ENCODE data around the gene PROM1.

PROM1 gene

GRCh38 chr4:16056681-16057385 lies 27.0 kb downstream of the PROM1 start:
- DNase-seq, result no peak

DNA sequence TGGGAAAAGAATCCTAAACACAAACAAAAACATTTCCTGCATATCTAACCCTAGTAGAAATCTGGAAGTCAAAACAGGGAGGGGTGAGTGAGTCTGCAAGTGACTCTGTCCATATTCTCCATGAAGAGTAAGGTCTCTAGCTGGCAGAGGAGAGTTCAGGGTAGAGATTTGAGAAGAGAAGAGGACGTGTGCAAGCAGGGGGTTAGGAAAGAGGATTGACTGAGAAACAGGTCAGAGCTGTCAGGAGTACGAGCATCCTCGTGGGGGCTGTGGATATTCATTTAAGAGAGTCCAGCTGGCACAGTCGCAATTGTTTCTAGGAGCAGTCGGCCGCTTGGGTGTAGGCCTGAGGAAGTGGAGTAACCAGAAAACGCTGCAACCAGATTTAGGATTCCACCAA lies 27.9 kb downstream of the PROM1 start:
- no peak for DNase-seq

DNA sequence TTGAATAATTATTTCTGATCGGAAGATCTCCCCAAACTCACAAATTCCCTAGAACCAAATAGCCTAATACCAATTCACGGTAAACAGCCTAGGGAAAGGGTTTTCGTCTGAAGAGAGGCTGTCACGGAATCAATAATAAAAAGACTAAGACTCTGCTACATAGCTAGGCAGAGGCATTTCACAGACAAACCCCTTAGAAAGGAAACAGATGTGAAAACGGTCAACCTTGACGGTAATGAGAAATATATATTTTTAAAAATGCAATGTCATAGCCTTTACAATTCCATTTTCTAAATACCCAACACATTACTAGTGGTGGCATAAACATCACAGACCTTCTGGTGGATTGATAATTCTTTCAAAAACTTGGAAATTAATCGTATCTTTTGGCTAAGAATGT lies 28.4 kb downstream of the PROM1 start:
- no peak for DNase-seq

DNA sequence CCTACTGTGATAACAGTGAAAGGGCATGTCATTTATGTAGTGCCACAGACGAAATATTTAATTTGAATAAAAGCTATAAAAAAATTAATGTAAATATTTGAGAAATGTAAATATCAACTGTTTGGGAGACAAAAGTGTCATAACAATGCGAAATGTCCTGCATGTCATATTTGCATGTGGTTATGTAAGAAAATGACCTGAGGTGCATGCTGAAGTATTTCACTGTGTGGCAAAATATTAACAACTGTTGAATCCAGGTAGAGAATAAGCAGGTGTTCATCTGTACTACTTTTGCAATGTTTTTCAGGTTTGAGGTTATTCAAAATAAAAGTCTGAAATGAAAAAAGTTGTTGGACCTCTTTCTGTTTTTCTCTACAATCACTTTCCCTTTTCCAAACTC lies 30.9 kb downstream of the PROM1 start:
- no peak for DNase-seq

- DNase-seq, result no peak
Observed at GRCh38 chr4:16051980-16052379, 31.8 kb downstream of the PROM1 start.

DNA sequence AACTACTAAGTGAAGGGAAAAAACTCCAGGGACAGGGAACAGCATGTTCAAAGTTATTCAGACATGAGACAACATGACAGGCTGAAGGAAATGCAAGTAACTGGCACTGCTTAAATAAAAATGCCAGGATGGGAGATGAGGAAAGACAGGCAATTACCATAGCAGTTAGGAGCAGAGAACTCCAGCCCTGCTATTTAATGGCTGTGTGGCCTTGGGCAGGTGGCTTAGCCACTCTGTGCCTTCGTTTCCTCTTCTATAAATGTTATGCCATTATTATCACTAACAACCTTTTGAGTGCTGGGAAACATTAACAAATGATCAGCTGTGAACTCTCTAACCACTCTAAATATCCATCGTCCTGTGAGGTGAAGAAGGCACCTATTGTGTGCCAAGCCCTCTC lies 32.7 kb downstream of the PROM1 start:
- DNase-seq, result no peak

GRCh38 chr4:16050669-16051068 lies 33.2 kb downstream of the PROM1 start:
- DNase-seq, result no peak

DNA sequence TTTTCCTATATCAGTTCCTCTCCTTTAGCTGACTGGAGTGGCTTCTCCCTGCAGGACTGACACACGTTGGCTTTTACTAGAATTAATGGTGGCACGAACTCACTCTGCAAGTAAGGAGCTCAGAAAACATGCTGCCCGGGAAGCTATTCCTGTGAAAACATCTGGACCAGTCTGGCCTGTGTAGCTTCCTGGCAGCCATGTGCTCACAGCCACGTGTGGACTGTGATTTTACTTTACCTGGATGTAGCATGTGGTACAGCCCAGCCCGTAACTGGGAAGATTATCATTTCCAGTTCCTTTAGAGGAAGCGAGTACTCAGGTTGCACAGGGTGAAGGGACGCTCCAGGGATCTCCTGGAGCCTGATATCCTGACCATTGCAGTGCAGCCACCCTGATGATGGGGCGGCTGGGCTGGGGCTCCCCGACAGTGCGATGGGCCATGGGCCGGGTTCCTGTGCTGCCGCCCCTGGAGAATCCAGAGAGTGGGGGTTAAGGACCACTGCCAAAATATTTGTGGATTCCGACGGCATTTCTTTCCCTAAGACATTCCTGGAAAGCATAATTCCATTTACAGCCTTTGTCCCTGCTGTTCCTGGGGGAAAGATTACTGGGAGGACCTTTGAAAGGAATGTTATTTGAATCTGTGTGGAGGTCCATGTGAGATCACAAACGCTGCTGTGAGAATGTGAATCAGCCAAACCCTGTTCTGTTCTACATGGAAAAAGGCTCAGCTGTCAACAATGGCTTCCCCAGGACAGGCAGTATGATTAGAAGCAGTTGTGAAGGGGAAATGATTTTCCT lies 35.0 kb downstream of the PROM1 start:
- DNase-seq, result no peak

- DNase-seq, result no peak
Observed at GRCh38 chr4:16045687-16046086, 38.1 kb downstream of the PROM1 start.

- DNase-seq, result no peak
Observed at GRCh38 chr4:16043642-16044498, 40.0 kb downstream of the PROM1 start.

GRCh38 chr4:16039139-16039538 lies 44.7 kb downstream of the PROM1 start:
- no peak for DNase-seq

- no peak for DNase-seq
Observed at GRCh38 chr4:16037901-16038300, 45.9 kb downstream of the PROM1 start.

- no peak for DNase-seq
Observed at GRCh38 chr4:16035843-16036242, 48.0 kb downstream of the PROM1 start.

GRCh38 chr4:16034010-16034748 lies 49.6 kb downstream of the PROM1 start:
- DNase-seq, result peak; percentile 72

- no peak for DNase-seq
Observed at GRCh38 chr4:16032396-16032770, 51.4 kb downstream of the PROM1 start.

DNA sequence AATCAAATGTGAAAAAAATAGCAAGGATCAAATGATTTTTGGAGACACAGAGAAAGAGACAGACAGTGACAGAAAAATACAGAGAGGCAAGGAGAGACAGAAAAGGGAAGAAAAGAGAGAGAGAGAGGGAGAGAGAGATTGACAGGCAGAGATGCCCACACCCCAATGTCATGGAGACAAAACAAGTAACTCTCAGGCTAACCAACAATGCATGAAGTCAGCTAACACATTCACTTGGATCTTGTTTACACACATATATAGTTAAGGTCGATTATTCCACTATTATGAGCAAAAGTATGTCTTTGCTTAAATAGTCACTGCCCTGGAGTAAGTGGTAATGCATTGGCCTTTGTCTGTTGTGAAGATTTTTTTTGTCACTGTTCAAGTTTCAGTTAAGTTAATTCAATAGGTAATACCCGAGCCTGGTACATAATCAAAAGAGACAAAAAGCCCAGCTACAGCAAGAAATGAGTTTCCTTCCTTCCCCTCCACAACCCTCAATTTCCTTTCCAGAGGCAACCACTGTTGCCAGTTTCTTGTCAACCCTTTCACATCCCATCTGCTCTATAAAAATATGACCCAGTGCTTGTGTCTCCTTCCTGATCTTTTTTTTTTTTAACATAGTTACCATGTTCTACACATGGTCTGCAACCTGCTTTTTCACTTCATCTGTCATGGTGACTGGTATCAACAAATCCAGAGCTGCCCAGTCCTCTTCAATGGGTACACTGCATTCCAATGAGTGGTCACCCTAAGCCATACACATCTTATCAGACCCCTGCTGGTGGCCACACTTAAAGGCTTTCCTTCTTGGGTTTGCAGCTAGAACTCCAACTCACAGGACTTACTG lies 52.1 kb downstream of the PROM1 start:
- no peak for DNase-seq

GRCh38 chr4:16029886-16030285 lies 53.9 kb downstream of the PROM1 start:
- no peak for DNase-seq

GRCh38 chr4:16029262-16029661 lies 54.6 kb downstream of the PROM1 start:
- DNase-seq, result peak; percentile 23

DNA sequence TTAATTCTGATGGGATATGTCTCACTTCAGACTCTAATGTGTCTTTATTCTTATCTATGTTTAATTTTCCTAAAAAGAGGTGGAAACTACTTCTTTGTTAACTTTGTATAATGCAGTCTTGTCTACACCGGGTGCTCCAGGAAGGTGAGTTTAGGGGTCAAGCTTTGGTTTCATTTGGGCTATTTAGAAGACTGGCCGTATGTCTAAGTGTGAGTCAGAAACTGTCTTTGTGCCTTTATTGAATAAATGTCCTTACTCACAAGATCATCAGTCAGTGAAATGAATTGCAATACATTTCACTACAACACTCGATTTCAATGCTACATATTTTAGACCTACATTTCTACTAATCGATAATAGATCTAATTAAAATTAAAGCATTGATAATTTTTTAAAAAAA lies 56.2 kb downstream of the PROM1 start:
- peak; percentile 17 for DNase-seq

GRCh38 chr4:16027114-16027513 lies 56.7 kb downstream of the PROM1 start:
- peak; percentile 45 for DNase-seq

GRCh38 chr4:16026160-16026761 lies 57.6 kb downstream of the PROM1 start:
- peak; percentile 25 for DNase-seq
